Naive thymus-derived CD4-positive, alpha-beta T cell (primary cell): Measurements from ENCODE around the gene GIMAP5. TPM values are rescaled to one million over a fixed set of nuclear protein-coding genes. Genes with fewer than 3 reads are reported as not detected.
A peak's percentile ranks its signal among the peaks of the same experiment; 100 is the strongest.

Experiments used
- ATAC-seq: fragments of 150-1000 bp; cut with Tn5 transposase; 2 replicates; pipeline ENCODE4 v1.10.0; 2021; ENCODE audit warnings: mild to moderate bottlenecking, moderate library complexity
- CTCF ChIA-PET: fragments of 350-600 bp; sonication (Branson Sonifier 250); formaldehyde crosslinking; loops from one replicate; lab custom pipeline; 2021; ENCODE audit warnings: antibody characterized with exemption; lab: Charles Lee
- POLR2A ChIA-PET: fragments of 350-600 bp; sonication (Branson Sonifier 250); formaldehyde crosslinking; loops from one replicate; lab custom pipeline; 2021; ENCODE audit warnings: antibody characterized with exemption, inconsistent platforms; lab: Charles Lee
- DNase-seq, 9 donors: peaks; one replicate each; pipeline versions ENCODE4 v3.0.0 to v3.0.0-alpha.2; 2020 to 2022; ENCODE audit warnings: mixed read lengths in 1 of 9
- H3K27ac ChIP-seq: one replicate; pipeline ENCODE4 v1.7.0; 2013; ENCODE audit warnings: mild to moderate bottlenecking, low read depth, low read length, moderate library complexity
- H3K27me3 ChIP-seq, 2 donors: one replicate each; pipeline ENCODE4 v1.7.0; 2013; ENCODE audit warnings: low read length in 2 of 2, mild to moderate bottlenecking in 2 of 2, moderate library complexity in 2 of 2; ENCODE audit not compliant: control insufficient read depth in 2 of 2, insufficient read depth in 2 of 2
- H3K36me3 ChIP-seq, 3 experiments: 1 replicate in 2 of 3; 2 replicates in 1 of 3; pipeline ENCODE4 v1.7.0; 2013; ENCODE audit warnings: low read length in 3 of 3, mild to moderate bottlenecking in 3 of 3, moderate library complexity in 1 of 3; ENCODE audit not compliant: insufficient read depth in 3 of 3, control insufficient read depth in 2 of 3
- H3K4me1 ChIP-seq, 2 donors: one replicate each; pipeline ENCODE4 v1.7.0; 2013; ENCODE audit warnings: low read length in 2 of 2, mild to moderate bottlenecking in 2 of 2, moderate library complexity in 1 of 2; ENCODE audit not compliant: control insufficient read depth in 2 of 2, insufficient read depth in 2 of 2
- H3K4me3 ChIP-seq: 2 replicates; pipeline ENCODE4 v1.7.0; 2013; ENCODE audit warnings: mild to moderate bottlenecking, low read length
- H3K9me3 ChIP-seq, 3 experiments: 1 replicate in 2 of 3; 2 replicates in 1 of 3; pipeline ENCODE4 v1.7.0; 2013; ENCODE audit warnings: low read length in 3 of 3; ENCODE audit not compliant: control insufficient read depth in 2 of 3
- H3K27ac Mint-ChIP-seq, 9 donors: one replicate each; pipeline ENCODE4 v1.8.0; 2020 to 2022; ENCODE audit warnings: mixed read lengths in 9 of 9, mild to moderate bottlenecking in 8 of 9, moderate library complexity in 5 of 9, inconsistent platforms in 2 of 9
- H3K27me3 Mint-ChIP-seq, 5 donors: one replicate each; pipeline ENCODE4 v1.8.0; 2021 to 2022; ENCODE audit warnings: mixed read lengths in 5 of 5, mild to moderate bottlenecking in 1 of 5
- H3K36me3 Mint-ChIP-seq, 5 donors: one replicate each; pipeline ENCODE4 v1.8.0; 2020 to 2022; ENCODE audit warnings: mixed read lengths in 5 of 5, mild to moderate bottlenecking in 3 of 5, inconsistent platforms in 1 of 5
- H3K4me1 Mint-ChIP-seq, 7 donors: one replicate each; pipeline ENCODE4 v1.8.0; 2020 to 2022; ENCODE audit warnings: mixed read lengths in 7 of 7, mild to moderate bottlenecking in 3 of 7, inconsistent platforms in 1 of 7
- H3K4me3 Mint-ChIP-seq, 10 donors: one replicate each; pipeline ENCODE4 v1.8.0; 2020 to 2022; ENCODE audit warnings: mild to moderate bottlenecking in 10 of 10, mixed read lengths in 10 of 10, moderate library complexity in 6 of 10, inconsistent platforms in 2 of 10
- H3K9me3 Mint-ChIP-seq, 11 donors: one replicate each; pipeline ENCODE4 v1.8.0; 2020 to 2022; ENCODE audit warnings: mixed read lengths in 11 of 11, mild to moderate bottlenecking in 4 of 11, inconsistent platforms in 1 of 11, moderate library complexity in 1 of 11
- intact Hi-C, 2 donors: fragments of 100-400 bp; cut with micrococcal nuclease; formaldehyde crosslinking; loops; one replicate each; pipeline ENCODE4 v1.15.1; 2023
- polyA plus RNA-seq, 2 donors: library from polyadenylated mRNA; unstranded; fragments of 300-500 nt; fragmentation: Illumina TruSeq; gene quantifications; one replicate each; pipeline ENCODE4 v1.2.3, GENCODE V29; 2021
- total RNA-seq, 6 experiments: library from RNA in 5 of 6; stranded (reverse) in 5 of 6; gene quantifications; 1 replicate in 5 of 6; 2 replicates in 1 of 6; pipeline ENCODE4 v1.2.3 and lab custom pipeline; 2021 to 2026

Gene GIMAP5
- total and polyA plus RNA-seq, 7 experiments from 2014 or later = 58.1 to 819 (median 373) TPM

GRCh38 chr7:150753826-150754603, 16.8 kb downstream of the GIMAP5 start:
- Histone ChIP-seq H3K27ac (peak overlapping the region; percentile 60), H3K4me1 (peaks cover 44 to 70% of the 10 kb centered on the region in 2 donors), H3K27me3 (no peaks in the 10 kb centered on the region), H3K36me3 (no peaks in the 10 kb centered on the region), H3K9me3 (no peaks in the 10 kb centered on the region), H3K4me3 (no peak overlapping the region)
- Mint-ChIP-seq H3K4me1 (peaks cover 36 to 81% (median 78%) of the 10 kb centered on the region in 7 donors), H3K9me3 (peaks cover 0 to 5% (median 0%) of the 10 kb centered on the region in 11 donors), H3K36me3 (peaks cover 0 to 8% (median 0%) of the 10 kb centered on the region in 5 donors), H3K4me3 (peak overlapping the region; percentile 30 to 83 (median 68)), H3K27ac (peak overlapping the region; percentile 88 to 97 (median 95)), H3K27me3 (peaks cover 0 to 2% (median 0%) of the 10 kb centered on the region in 5 donors)
- intact Hi-C loops = loop anchor here (2.0 kb wide), 3 partner anchors 17 to 77 kb away; partner anchors contain the start of genes GIMAP2 (in 1 of the 2) and GIMAP5 (in 1 of the 2)
- ATAC-seq = no peak
- peak in 1 of 9 donors; percentile 36 for DNase-seq
- ChIA-PET POLR2A (interaction anchor here (1.0 to 6.3 kb wide), 17 partner anchors 10 to 386 kb away, joined by 3 to 179 read pairs (median 27); partner anchors contain the start of genes GIMAP1, GIMAP2, GIMAP4 and GIMAP5), CTCF (interaction anchor here (0.6 to 2.7 kb wide), 10 partner anchors 10 to 305 kb away, joined by 3 to 17 read pairs (median 3); partner anchors contain the start of genes GIMAP1 and GIMAP8)

GRCh38 chr7:150754951-150755350, 17.7 kb downstream of the GIMAP5 start:
- Histone ChIP-seq H3K36me3 (no peaks in the 10 kb centered on the region), H3K27me3 (no peaks in the 10 kb centered on the region), H3K4me3 (peak overlapping the region; percentile 6), H3K27ac (peak overlapping the region; percentile 78), H3K9me3 (no peaks in the 10 kb centered on the region), H3K4me1 (peaks cover 43 to 61% of the 10 kb centered on the region in 2 donors)
- POLR2A ChIA-PET = interaction anchor here (0.7 to 6.3 kb wide), 44 partner anchors 10 to 387 kb away, joined by 3 to 179 read pairs (median 6); partner anchors contain the start of genes GIMAP1, GIMAP2, GIMAP4 and GIMAP5
- DNase-seq = no peak
- Mint-ChIP-seq H3K4me1 (peaks cover 32 to 72% (median 68%) of the 10 kb centered on the region in 7 donors), H3K27ac (peak overlapping the region; percentile 92 to 99 (median 97)), H3K4me3 (peak overlapping the region; percentile 73 to 88 (median 83)), H3K9me3 (peaks cover 0 to 6% (median 0%) of the 10 kb centered on the region in 11 donors), H3K27me3 (peaks cover 0 to 2% (median 0%) of the 10 kb centered on the region in 5 donors), H3K36me3 (peaks cover 0 to 11% (median 0%) of the 10 kb centered on the region in 5 donors)
- ATAC-seq = no peak
- CTCF ChIA-PET = interaction anchor here (0.6 to 2.9 kb wide), 21 partner anchors 11 to 348 kb away, joined by 3 to 23 read pairs (median 5); partner anchors contain the start of genes GIMAP1, GIMAP2, GIMAP4 and GIMAP5
- intact Hi-C loops = loop anchor here (1.0 to 2.0 kb wide), 16 partner anchors 10 to 398 kb away; partner anchors contain the start of genes GIMAP1 (in 2 of the 2), GIMAP2 (in 2 of the 2), GIMAP5 (in 1 of the 2) and GIMAP6 (in 1 of the 2)

DNA sequence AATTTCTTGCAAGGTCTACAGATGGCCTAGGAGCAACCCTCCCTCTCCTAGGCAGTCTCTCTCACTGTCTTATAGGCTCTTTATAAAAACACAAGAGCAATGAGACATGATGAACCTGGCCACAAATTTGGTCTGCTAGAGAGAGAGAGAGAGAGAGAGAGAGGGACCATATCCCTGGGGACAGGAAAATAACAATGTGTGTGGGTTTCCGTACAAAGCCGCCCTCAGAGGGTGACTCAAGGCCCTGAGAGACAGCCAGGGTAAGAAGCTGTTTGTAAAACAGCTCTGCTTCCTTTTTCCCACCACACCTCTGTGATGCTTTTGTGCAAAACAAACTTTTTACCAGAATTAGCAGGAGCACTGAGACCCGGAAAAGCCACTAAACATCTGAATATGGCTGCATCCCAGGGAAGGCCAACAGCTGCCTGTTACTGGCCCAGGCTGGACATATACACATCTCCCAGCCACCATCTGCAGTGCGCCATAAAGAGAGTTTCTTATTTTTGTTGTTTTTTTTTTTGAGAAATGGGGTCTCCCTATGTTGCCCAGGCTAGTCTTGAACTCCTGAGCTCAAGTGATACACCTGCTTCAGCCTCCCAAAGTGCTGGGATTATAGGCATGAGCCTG, 18.4 kb downstream of the GIMAP5 start:
- POLR2A ChIA-PET = interaction anchor here (0.6 to 6.3 kb wide), 59 partner anchors 9 to 598 kb away, joined by 3 to 179 read pairs (median 5); partner anchors contain the start of genes GIMAP1, GIMAP2, GIMAP4 and GIMAP5
- peak overlapping the region; percentile 73 to 88 (median 83) for H3K4me3 Mint-ChIP-seq
- Histone ChIP-seq H3K27ac (peak overlapping the region; percentile 78), H3K4me1 (peaks cover 42 to 54% of the 10 kb centered on the region in 2 donors), H3K27me3 (no peaks in the 10 kb centered on the region), H3K9me3 (no peaks in the 10 kb centered on the region), H3K4me3 (peak overlapping the region; percentile 11), H3K36me3 (no peaks in the 10 kb centered on the region)
- DNase-seq (peak in 8 of 9 donors; percentile 56 to 86 (median 80)), ATAC-seq (peak; percentile 87)
- H3K9me3 Mint-ChIP-seq = peaks cover 0 to 10% (median 0%) of the 10 kb centered on the region in 11 donors
- H3K36me3 Mint-ChIP-seq = peaks cover 0 to 6% (median 0%) of the 10 kb centered on the region in 5 donors
- intact Hi-C loops = loop anchor here (1.0 to 2.0 kb wide), 21 partner anchors 10 to 469 kb away; partner anchors contain the start of genes GIMAP1 (in 2 of the 2), GIMAP2 (in 2 of the 2), GIMAP5 (in 1 of the 2) and GIMAP6 (in 1 of the 2)
- peak overlapping the region; percentile 92 to 99 (median 97) for H3K27ac Mint-ChIP-seq
- peaks cover 29 to 65% (median 62%) of the 10 kb centered on the region in 7 donors for H3K4me1 Mint-ChIP-seq
- CTCF ChIA-PET = interaction anchor here (0.6 to 2.9 kb wide), 27 partner anchors 12 to 349 kb away, joined by 3 to 23 read pairs (median 5); partner anchors contain the start of genes GIMAP1, GIMAP2, GIMAP4 and GIMAP5
- peaks cover 0 to 2% (median 0%) of the 10 kb centered on the region in 5 donors for H3K27me3 Mint-ChIP-seq

GRCh38 chr7:150756166-150756565, 18.9 kb downstream of the GIMAP5 start:
- Mint-ChIP-seq H3K4me3 (peak overlapping the region; percentile 73 to 88 (median 83)), H3K27me3 (peaks cover 0 to 2% (median 0%) of the 10 kb centered on the region in 5 donors), H3K27ac (peak overlapping the region; percentile 92 to 99 (median 97)), H3K9me3 (peaks cover 0 to 10% (median 0%) of the 10 kb centered on the region in 11 donors), H3K36me3 (peaks cover 0 to 6% (median 0%) of the 10 kb centered on the region in 5 donors), H3K4me1 (peaks cover 29 to 60% (median 56%) of the 10 kb centered on the region in 7 donors)
- no peaks in the 10 kb centered on the region for H3K36me3 ChIP-seq
- ChIA-PET CTCF (interaction anchor here (0.7 to 2.9 kb wide), 22 partner anchors 12 to 349 kb away, joined by 3 to 23 read pairs (median 5); partner anchors contain the start of genes GIMAP1, GIMAP2, GIMAP4 and GIMAP5), POLR2A (interaction anchor here (0.6 to 6.3 kb wide), 54 partner anchors 12 to 598 kb away, joined by 3 to 179 read pairs (median 5); partner anchors contain the start of genes GIMAP1, GIMAP2, GIMAP4 and GIMAP5)
- peak overlapping the region; percentile 11 for H3K4me3 ChIP-seq
- H3K9me3 ChIP-seq = no peaks in the 10 kb centered on the region
- DNase-seq (peak in 2 of 9 donors; percentile 38 to 46), ATAC-seq (peak; percentile 30)
- H3K27me3 ChIP-seq = no peaks in the 10 kb centered on the region
- intact Hi-C loops = loop anchor here (1.0 to 2.0 kb wide), 7 partner anchors 88 to 469 kb away; partner anchors contain the start of genes GIMAP8 (in 1 of the 2) and ZNF775 (in 1 of the 2)
- peak overlapping the region; percentile 78 for H3K27ac ChIP-seq
- H3K4me1 ChIP-seq = peaks cover 38 to 49% of the 10 kb centered on the region in 2 donors

- Histone ChIP-seq H3K27ac (peak overlapping the region; percentile 78), H3K4me3 (no peak overlapping the region), H3K9me3 (no peaks in the 10 kb centered on the region), H3K4me1 (peaks cover 38 to 43% of the 10 kb centered on the region in 2 donors), H3K36me3 (no peaks in the 10 kb centered on the region), H3K27me3 (no peaks in the 10 kb centered on the region)
- CTCF ChIA-PET = interaction anchor here (0.6 to 2.9 kb wide), 20 partner anchors 15 to 338 kb away, joined by 3 to 23 read pairs (median 4); partner anchors contain the start of genes GIMAP1, GIMAP2 and GIMAP4
- POLR2A ChIA-PET = interaction anchor here (0.6 to 6.3 kb wide), 20 partner anchors 13 to 400 kb away, joined by 3 to 179 read pairs (median 23); partner anchors contain the start of genes GIMAP1, GIMAP4, GIMAP5 and GIMAP6
- ATAC-seq (peak; percentile 68), DNase-seq (peak in 7 of 9 donors; percentile 57 to 78 (median 69))
- H3K4me3 Mint-ChIP-seq = peak overlapping the region; percentile 25 to 88 (median 80)
- intact Hi-C loops = loop anchor here (1.0 to 2.0 kb wide), 10 partner anchors 89 to 470 kb away; partner anchors contain the start of genes GIMAP8 (in 1 of the 2) and ZNF775 (in 1 of the 2)
- H3K36me3 Mint-ChIP-seq = peaks cover 0 to 12% (median 0%) of the 10 kb centered on the region in 5 donors
- H3K27me3 Mint-ChIP-seq = peaks cover 0 to 6% (median 0%) of the 10 kb centered on the region in 5 donors
- peak overlapping the region; percentile 92 to 99 (median 97) for H3K27ac Mint-ChIP-seq
- peaks cover 29 to 55% (median 52%) of the 10 kb centered on the region in 7 donors for H3K4me1 Mint-ChIP-seq
- H3K9me3 Mint-ChIP-seq = peaks cover 0 to 17% (median 3%) of the 10 kb centered on the region in 11 donors
These were observed 19.6 kb downstream of the GIMAP5 start for GRCh38 chr7:150756858-150757257.
